Epidermal melanocyte (primary cell): ENCODE results near the gene ATP1B2.

Source experiments
- DNase-seq: peaks from one replicate; pipeline ENCODE4 v3.0.0; 2011; ENCODE audit warnings: low spot score; ENCODE audit not compliant: insufficient read length

The ATP1B2 gene

GRCh38 chr17:7684851-7685532 is 34.3 kb downstream of the ATP1B2 start:
- no peak for DNase-seq

GRCh38 chr17:7685533-7686221 is 35.0 kb downstream of the ATP1B2 start:
- peak; percentile 92 for DNase-seq

GRCh38 chr17:7686222-7687071 is 35.7 kb downstream of the ATP1B2 start:
- peak; percentile 44 for DNase-seq

GRCh38 chr17:7687072-7687907 is 36.6 kb downstream of the ATP1B2 start, which contains the start of gene TP53:
TSS of gene TP53 (minus strand) at chr17:7687490. CDS start at chr17:7676594, 10,896 bp downstream.
- peak; percentile 71 for DNase-seq

GRCh38 chr17:7687908-7688807 is 37.4 kb downstream of the ATP1B2 start, which contains the start of gene WRAP53:
TSS of gene WRAP53 (plus strand) at chr17:7688477. CDS start at chr17:7688649, 172 bp downstream.
- DNase-seq = peak; percentile 94

GRCh38 chr17:7688808-7689316 is 38.1 kb downstream of the ATP1B2 start:
- DNase-seq = no peak

GRCh38 chr17:7695586-7695985 is 44.9 kb downstream of the ATP1B2 start:
- DNase-seq = no peak

GRCh38 chr17:7697828-7698588 is 47.3 kb downstream of the ATP1B2 start:
- DNase-seq = no peak

- no peak for DNase-seq
These were observed 49.8 kb downstream of the ATP1B2 start for GRCh38 chr17:7700510-7700909.

GRCh38 chr17:7701681-7702080 is 51.0 kb downstream of the ATP1B2 start:
- no peak for DNase-seq

GRCh38 chr17:7702776-7703175 is 52.0 kb downstream of the ATP1B2 start:
- DNase-seq = no peak

GRCh38 chr17:7703584-7704479 is 53.1 kb downstream of the ATP1B2 start:
- DNase-seq = no peak

- no peak for DNase-seq
These were observed 54.0 kb downstream of the ATP1B2 start, which contains the start of gene EFNB3 for GRCh38 chr17:7704601-7705268. TSS of gene EFNB3 (plus strand) at chr17:7705202. CDS start at chr17:7705599, 397 bp downstream.

- DNase-seq = no peak
These were observed 54.8 kb downstream of the ATP1B2 start for GRCh38 chr17:7705269-7706255.

GRCh38 chr17:7706631-7707354 is 56.1 kb downstream of the ATP1B2 start:
- no peak for DNase-seq
